Ishikawa (cell line): Measurements from ENCODE around the gene TNIK.

ENCODE experiments used
- CEBPB ChIP-seq: IDR thresholded peaks from 2 replicates; pipeline ENCODE4 v1.6.1; 2012
- CREB1 ChIP-seq: IDR thresholded peaks from 2 replicates; pipeline ENCODE4 v1.6.1; 2012; ENCODE audit warnings: low read depth
- EGR1 ChIP-seq: IDR thresholded peaks from 2 replicates; pipeline ENCODE4 v1.6.1; 2012
- EP300 ChIP-seq: IDR thresholded peaks from 2 replicates; pipeline ENCODE4 v1.6.1; 2012; ENCODE audit warnings: borderline replicate concordance
- FOXM1 ChIP-seq: IDR thresholded peaks from 2 replicates; pipeline ENCODE4 v1.6.1; 2012; ENCODE audit warnings: low read depth, borderline replicate concordance
- NFIC ChIP-seq: IDR thresholded peaks from 2 replicates; pipeline ENCODE4 v1.6.1; 2012
- RAD21 ChIP-seq: IDR thresholded peaks from 2 replicates; pipeline ENCODE4 v1.6.1; 2012; ENCODE audit warnings: low read depth
- TAF1 ChIP-seq: IDR thresholded peaks from 2 replicates; pipeline ENCODE4 v1.6.1; 2012; ENCODE audit warnings: low read depth, mild to moderate bottlenecking
- TCF12 ChIP-seq: IDR thresholded peaks from 2 replicates; pipeline ENCODE4 v1.6.1; 2012; ENCODE audit warnings: low read depth
- TEAD4 ChIP-seq: IDR thresholded peaks from 2 replicates; pipeline ENCODE4 v1.6.1; 2012
- YY1 ChIP-seq: IDR thresholded peaks from 2 replicates; pipeline ENCODE4 v1.6.1; 2012; ENCODE audit warnings: low read depth
- ZBTB7A ChIP-seq: IDR thresholded peaks from 2 replicates; pipeline ENCODE4 v1.6.1; 2012; ENCODE audit warnings: low read depth
- TF ChIP-seq, protein P1 (sequence below): IDR thresholded peaks from 2 replicates; pipeline ENCODE4 v1.6.1; 2012; ENCODE audit warnings: low read depth, mild to moderate bottlenecking
- TF ChIP-seq, protein P2 (sequence below): IDR thresholded peaks from 2 replicates; pipeline ENCODE4 v1.6.1; 2012
- TF ChIP-seq, protein P3 (sequence below): IDR thresholded peaks from 2 replicates; pipeline ENCODE4 v1.6.1; 2012

The TNIK gene

DNA sequence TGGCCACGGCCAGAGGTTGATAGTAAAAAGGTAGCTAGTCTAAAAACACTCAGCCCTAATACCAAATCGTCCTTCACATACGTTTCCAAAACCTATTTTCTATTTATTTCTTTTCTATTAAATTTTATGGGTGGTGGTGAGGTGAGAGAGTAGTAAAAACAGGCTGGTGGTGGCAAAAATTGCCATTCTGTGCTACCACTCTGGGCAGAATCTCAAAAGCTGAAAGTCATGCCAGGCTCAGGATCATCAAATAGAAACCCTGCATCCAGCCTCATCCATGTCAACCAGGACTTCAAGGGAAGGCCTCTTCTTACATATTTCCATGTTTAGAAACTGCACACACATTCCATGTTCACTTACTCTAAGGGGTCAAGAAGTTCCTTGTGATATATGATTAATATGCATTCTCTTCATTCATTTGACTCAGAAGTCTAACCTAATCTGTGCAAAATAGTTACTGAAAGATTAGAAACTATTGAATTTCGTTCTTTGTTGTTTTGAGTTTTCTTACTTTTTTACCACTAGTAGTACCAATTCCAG lies 153.1 kb downstream of the TNIK start:
- TF ChIP-seq TAF1, result no peak

DNA sequence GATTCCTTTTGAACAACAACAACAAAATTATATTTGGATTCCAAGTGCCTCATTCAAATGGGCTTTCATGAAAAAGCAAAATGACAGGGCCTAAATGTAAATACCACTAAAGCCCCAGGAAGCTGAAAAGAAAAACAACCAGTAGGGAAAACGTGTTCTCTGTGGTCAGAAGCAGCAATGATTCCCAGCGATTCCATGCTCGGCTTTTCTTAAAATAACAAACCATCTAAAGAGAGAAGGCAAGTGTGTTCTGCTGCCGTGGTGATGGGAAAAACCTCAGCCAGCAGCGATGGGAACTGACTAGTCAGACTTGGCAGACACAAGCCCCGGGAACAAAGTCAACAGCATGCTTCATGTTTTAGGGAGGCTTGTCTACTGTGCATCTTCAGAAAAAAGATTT lies 153.6 kb downstream of the TNIK start:
- TF ChIP-seq RAD21 (no peak), EGR1 (no peak), FOXM1 (no peak), NFIC (no peak), EP300 (no peak), CEBPB (no peak), YY1 (no peak), TAF1 (no peak), ZBTB7A (no peak), TEAD4 (no peak), CREB1 (no peak), TCF12 (no peak)
- TF ChIP-seq, protein P1, sequence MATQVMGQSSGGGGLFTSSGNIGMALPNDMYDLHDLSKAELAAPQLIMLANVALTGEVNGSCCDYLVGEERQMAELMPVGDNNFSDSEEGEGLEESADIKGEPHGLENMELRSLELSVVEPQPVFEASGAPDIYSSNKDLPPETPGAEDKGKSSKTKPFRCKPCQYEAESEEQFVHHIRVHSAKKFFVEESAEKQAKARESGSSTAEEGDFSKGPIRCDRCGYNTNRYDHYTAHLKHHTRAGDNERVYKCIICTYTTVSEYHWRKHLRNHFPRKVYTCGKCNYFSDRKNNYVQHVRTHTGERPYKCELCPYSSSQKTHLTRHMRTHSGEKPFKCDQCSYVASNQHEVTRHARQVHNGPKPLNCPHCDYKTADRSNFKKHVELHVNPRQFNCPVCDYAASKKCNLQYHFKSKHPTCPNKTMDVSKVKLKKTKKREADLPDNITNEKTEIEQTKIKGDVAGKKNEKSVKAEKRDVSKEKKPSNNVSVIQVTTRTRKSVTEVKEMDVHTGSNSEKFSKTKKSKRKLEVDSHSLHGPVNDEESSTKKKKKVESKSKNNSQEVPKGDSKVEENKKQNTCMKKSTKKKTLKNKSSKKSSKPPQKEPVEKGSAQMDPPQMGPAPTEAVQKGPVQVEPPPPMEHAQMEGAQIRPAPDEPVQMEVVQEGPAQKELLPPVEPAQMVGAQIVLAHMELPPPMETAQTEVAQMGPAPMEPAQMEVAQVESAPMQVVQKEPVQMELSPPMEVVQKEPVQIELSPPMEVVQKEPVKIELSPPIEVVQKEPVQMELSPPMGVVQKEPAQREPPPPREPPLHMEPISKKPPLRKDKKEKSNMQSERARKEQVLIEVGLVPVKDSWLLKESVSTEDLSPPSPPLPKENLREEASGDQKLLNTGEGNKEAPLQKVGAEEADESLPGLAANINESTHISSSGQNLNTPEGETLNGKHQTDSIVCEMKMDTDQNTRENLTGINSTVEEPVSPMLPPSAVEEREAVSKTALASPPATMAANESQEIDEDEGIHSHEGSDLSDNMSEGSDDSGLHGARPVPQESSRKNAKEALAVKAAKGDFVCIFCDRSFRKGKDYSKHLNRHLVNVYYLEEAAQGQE, result no peak
- TF ChIP-seq, protein P2, sequence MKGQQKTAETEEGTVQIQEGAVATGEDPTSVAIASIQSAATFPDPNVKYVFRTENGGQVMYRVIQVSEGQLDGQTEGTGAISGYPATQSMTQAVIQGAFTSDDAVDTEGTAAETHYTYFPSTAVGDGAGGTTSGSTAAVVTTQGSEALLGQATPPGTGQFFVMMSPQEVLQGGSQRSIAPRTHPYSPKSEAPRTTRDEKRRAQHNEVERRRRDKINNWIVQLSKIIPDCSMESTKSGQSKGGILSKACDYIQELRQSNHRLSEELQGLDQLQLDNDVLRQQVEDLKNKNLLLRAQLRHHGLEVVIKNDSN, result no peak
- TF ChIP-seq, protein P3, sequence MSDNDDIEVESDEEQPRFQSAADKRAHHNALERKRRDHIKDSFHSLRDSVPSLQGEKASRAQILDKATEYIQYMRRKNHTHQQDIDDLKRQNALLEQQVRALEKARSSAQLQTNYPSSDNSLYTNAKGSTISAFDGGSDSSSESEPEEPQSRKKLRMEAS, result no peak

DNA sequence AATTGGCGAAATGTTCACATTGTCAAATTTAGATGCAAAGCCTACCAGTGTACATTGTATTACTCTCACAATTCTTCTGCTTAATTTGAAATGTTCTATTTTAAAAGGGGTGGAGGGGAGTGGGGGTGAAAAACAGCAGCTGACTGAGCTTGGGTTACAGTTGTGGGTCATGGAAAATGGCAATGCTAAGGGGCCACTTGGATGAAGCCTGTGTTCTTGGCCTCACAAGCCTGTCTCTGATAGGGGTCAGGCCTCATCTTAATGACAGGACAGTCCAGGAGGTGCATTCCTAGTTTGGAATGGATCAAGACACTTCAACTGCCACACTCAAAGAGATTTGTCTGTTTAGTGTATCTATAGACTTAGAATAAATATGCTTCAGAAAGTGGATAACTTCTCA lies 158.2 kb downstream of the TNIK start:
- no peak for TF ChIP-seq CREB1
- TF ChIP-seq TAF1, result no peak
- no peak for TF ChIP-seq EGR1
- no peak for TF ChIP-seq ZBTB7A
- TF ChIP-seq TEAD4, result no peak
- no peak for TF ChIP-seq CEBPB
- TF ChIP-seq EP300, result no peak
- no peak for TF ChIP-seq NFIC
- TF ChIP-seq, protein P1, result no peak
- TF ChIP-seq, protein P3, result no peak
- TF ChIP-seq TCF12, result no peak
- no peak for TF ChIP-seq FOXM1
- TF ChIP-seq RAD21, result no peak
- TF ChIP-seq, protein P2, result no peak
- TF ChIP-seq YY1, result no peak

DNA sequence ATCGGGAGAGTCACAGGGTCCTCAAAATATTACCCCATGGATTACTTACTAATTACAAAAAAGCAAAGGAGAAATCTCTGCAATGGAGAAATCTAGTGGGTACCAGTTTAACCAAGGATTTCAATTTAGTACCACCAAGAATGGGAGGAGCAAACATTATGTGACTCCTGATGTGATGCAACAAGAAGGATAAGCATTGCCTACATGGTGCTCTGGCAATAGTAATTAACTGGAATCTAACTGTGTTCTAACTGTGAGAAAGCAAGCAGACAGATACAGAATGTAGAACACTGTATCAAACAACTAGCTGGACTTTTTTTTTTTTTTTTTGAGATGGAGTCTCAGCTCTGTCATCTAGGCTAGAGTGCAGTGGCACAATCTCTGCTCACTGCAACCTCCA lies 159.2 kb downstream of the TNIK start:
- no peak for TF ChIP-seq YY1
- TF ChIP-seq NFIC, result no peak
- no peak for TF ChIP-seq RAD21
- no peak for TF ChIP-seq EGR1
- no peak for TF ChIP-seq CREB1
- TF ChIP-seq ZBTB7A, result no peak
- TF ChIP-seq, protein P2, result no peak
- TF ChIP-seq TCF12, result no peak
- TF ChIP-seq CEBPB, result no peak
- TF ChIP-seq EP300, result no peak
- TF ChIP-seq TAF1, result no peak
- TF ChIP-seq, protein P3, result no peak
- TF ChIP-seq TEAD4, result no peak
- TF ChIP-seq, protein P1, result no peak
- no peak for TF ChIP-seq FOXM1
